HepG2 (cell line): ENCODE measurements around the gene SELENOH. TPM values are rescaled to one million over a fixed set of nuclear protein-coding genes. Genes with fewer than 3 reads are reported as not detected.

Experiments used
- CBFB ChIP-seq: sonication (generic); formaldehyde crosslinking; IDR thresholded peaks from 2 replicates; pipeline ENCODE4 v1.4.0; 2020; ENCODE audit warnings: missing genetic modification reagents
- HMG20B ChIP-seq: conservative IDR thresholded peaks from 2 replicates; pipeline ENCODE4 v1.6.1; 2016; ENCODE audit warnings: missing genetic modification reagents, missing compliant biosample characterization
- MYC ChIP-seq: sonication (generic); formaldehyde crosslinking; IDR thresholded peaks from 2 replicates; pipeline ENCODE4 v1.9.0; 2021; ENCODE audit warnings: missing genetic modification reagents, borderline replicate concordance
- NCOR1 ChIP-seq: fragments of 200-600 bp; sonication (generic); IDR thresholded peaks from 2 replicates; pipeline ENCODE4 v1.7.0; 2017; ENCODE audit warnings: antibody characterized with exemption, low read length, borderline replicate concordance
- RAD21 ChIP-seq: fragments of 450-650 bp; formaldehyde crosslinking; IDR thresholded peaks from 2 replicates; pipeline ENCODE4 v1.5.0; 2020; ENCODE audit warnings: mild to moderate bottlenecking
- RFXAP ChIP-seq: sonication (generic); formaldehyde crosslinking; IDR thresholded peaks from 2 replicates; pipeline ENCODE4 v1.4.0; 2020; ENCODE audit warnings: missing genetic modification reagents, borderline replicate concordance
- SSRP1 ChIP-seq: IDR thresholded peaks from 2 replicates; pipeline ENCODE4 v1.6.1; 2016; ENCODE audit warnings: control low read depth
- TOE1 ChIP-seq: sonication (generic); formaldehyde crosslinking; IDR thresholded peaks from 2 replicates; pipeline ENCODE4 v1.4.0; 2020; ENCODE audit warnings: mild to moderate bottlenecking, missing genetic modification reagents
- ZBTB20 ChIP-seq: sonication (generic); formaldehyde crosslinking; IDR thresholded peaks from 2 replicates; pipeline ENCODE4 v1.8.1; 2023; ENCODE audit warnings: missing genetic modification reagents, low read depth, mild to moderate bottlenecking, borderline replicate concordance
- ZFX ChIP-seq: sonication (generic); formaldehyde crosslinking; IDR thresholded peaks from 2 replicates; pipeline ENCODE4 v1.4.0; 2020; ENCODE audit warnings: mild to moderate bottlenecking, low read depth, missing genetic modification reagents, moderate library complexity
- ZNF33B ChIP-seq: sonication (generic); formaldehyde crosslinking; IDR thresholded peaks from 2 replicates; pipeline ENCODE4 v1.5.1; 2020; ENCODE audit warnings: mild to moderate bottlenecking, missing genetic modification reagents
- ZNF44 ChIP-seq: sonication (generic); formaldehyde crosslinking; IDR thresholded peaks from 2 replicates; pipeline ENCODE4 v1.5.1; 2020; ENCODE audit warnings: mild to moderate bottlenecking, missing genetic modification reagents
- ZNF451 ChIP-seq: sonication (generic); formaldehyde crosslinking; IDR thresholded peaks from 2 replicates; pipeline ENCODE4 v1.5.0; 2020; ENCODE audit warnings: mild to moderate bottlenecking, missing genetic modification reagents
- ZSCAN25 ChIP-seq: sonication (generic); formaldehyde crosslinking; IDR thresholded peaks from 2 replicates; pipeline ENCODE4 v1.8.0; 2022; ENCODE audit warnings: mild to moderate bottlenecking, missing genetic modification reagents
- polyA plus RNA-seq, 8 experiments: library from polyadenylated mRNA; depleted of rRNA in 3 of 8; stranded (reverse) in 7 of 8; unstranded in 1 of 8; fragments of >200 nt; fragmentation: Illumina TruSeq in 4 of 8; extraction: Trizol in 4 of 8; gene quantifications; 2 replicates each; pipeline versions ENCODE4 v1.2.1 to v1.2.3, GENCODE V29; 2011 to 2016; ENCODE audit warnings: low read depth in 4 of 8, missing spikeins in 1 of 8, mixed read lengths in 1 of 8; ENCODE audit not compliant: insufficient read depth in 1 of 8
- total RNA-seq, 5 experiments: library from RNA; depleted of rRNA; stranded (reverse); fragments of >200 nt; fragmentation: Illumina TruSeq; extraction: Trizol; gene quantifications; 2 replicates each; pipeline ENCODE4 v1.2.3, GENCODE V29; 2016; ENCODE audit warnings: low read depth in 1 of 5
- TF ChIP-seq, protein P1 (sequence below): fragments of 450-650 bp; IDR thresholded peaks from 2 replicates; pipeline ENCODE4 v1.6.1; 2016
- TF ChIP-seq, protein P2 (sequence below): IDR thresholded peaks from 2 replicates; pipeline ENCODE4 v1.6.1; 2016
- TF ChIP-seq, protein P3 (sequence below): IDR thresholded peaks from 2 replicates; pipeline ENCODE4 v1.6.1; 2016; ENCODE audit warnings: mild to moderate bottlenecking, missing biosample characterization, missing genetic modification reagents
- TF ChIP-seq, protein P4 (sequence below): sonication (generic); formaldehyde crosslinking; IDR thresholded peaks from 2 replicates; pipeline ENCODE4 v1.5.1; 2020; ENCODE audit warnings: mild to moderate bottlenecking, missing genetic modification reagents, moderate library complexity
- TF ChIP-seq, protein P5 (sequence below): sonication (generic); formaldehyde crosslinking; IDR thresholded peaks from 2 replicates; pipeline ENCODE4 v1.8.0; 2022; ENCODE audit warnings: missing genetic modification reagents, mild to moderate bottlenecking, borderline replicate concordance
- TF ChIP-seq, protein P6 (sequence below): sonication (generic); formaldehyde crosslinking; IDR thresholded peaks from 2 replicates; pipeline ENCODE4 v1.5.1; 2020; ENCODE audit warnings: missing genetic modification reagents, mild to moderate bottlenecking, borderline replicate concordance

The SELENOH gene
- total and polyA plus RNA-seq, 2 of the 13 experiments (the other 11 are each of a cell fraction or from before 2014, with no cell fraction given) = 27.2 to 77.4 TPM

DNA sequence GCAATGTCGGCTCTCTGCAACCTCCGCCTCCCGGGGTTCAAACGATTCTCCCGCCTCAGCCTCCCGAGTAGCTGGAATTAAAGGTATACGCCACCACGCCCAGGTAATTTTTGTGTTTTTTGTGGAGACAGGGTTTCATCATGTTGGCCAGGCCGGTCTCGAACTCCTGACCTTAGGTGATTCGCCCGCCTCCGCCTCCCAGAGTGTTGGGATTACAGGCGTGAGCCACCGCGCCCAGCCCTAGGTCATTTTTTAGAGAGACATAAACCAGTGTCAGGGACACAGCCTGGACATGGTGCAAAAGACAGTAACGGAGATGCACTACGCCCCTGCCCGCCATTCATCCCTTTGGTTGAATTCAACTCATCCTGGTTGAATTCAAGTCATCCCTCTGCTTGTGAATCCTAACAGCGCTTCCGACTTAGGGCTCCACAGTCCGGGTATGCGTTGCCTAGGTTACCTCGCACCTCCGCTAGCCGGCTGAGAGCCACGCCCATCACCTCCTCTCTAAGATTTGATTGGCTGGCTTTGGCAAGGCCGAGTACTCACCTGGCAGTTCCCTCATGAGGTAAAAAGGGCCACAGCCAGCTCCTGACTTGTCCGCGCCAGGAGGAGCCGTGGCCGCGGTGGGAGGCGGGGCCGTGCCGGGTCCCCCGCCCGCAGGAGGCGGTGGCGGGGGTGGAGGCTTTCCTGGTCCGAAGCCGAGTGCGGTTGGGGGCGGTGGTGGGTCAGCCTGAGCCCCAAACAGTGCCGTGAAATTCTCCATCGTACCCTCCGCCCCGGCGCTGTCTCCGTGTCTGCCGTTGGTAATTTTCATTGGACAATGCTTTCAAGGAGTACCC is 29.7 kb upstream of the SELENOH start, which contains the start of gene MED19 (continued):
- TF ChIP-seq, protein P1, sequence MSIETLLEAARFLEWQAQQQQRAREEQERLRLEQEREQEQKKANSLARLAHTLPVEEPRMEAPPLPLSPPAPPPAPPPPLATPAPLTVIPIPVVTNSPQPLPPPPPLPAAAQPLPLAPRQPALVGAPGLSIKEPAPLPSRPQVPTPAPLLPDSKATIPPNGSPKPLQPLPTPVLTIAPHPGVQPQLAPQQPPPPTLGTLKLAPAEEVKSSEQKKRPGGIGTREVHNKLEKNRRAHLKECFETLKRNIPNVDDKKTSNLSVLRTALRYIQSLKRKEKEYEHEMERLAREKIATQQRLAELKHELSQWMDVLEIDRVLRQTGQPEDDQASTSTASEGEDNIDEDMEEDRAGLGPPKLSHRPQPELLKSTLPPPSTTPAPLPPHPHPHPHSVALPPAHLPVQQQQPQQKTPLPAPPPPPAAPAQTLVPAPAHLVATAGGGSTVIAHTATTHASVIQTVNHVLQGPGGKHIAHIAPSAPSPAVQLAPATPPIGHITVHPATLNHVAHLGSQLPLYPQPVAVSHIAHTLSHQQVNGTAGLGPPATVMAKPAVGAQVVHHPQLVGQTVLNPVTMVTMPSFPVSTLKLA = no peak
- TF ChIP-seq ZNF44 (CRISPR knock-in tag) = peak; percentile 20; the same call in 1 of the 2 replicates
- TF ChIP-seq, protein P2, sequence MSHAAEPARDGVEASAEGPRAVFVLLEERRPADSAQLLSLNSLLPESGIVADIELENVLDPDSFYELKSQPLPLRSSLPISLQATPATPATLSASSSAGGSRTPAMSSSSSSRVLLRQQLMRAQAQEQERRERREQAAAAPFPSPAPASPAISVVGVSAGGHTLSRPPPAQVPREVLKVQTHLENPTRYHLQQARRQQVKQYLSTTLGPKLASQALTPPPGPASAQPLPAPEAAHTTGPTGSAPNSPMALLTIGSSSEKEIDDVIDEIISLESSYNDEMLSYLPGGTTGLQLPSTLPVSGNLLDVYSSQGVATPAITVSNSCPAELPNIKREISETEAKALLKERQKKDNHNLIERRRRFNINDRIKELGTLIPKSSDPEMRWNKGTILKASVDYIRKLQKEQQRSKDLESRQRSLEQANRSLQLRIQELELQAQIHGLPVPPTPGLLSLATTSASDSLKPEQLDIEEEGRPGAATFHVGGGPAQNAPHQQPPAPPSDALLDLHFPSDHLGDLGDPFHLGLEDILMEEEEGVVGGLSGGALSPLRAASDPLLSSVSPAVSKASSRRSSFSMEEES (CRISPR knock-in tag) = peak; percentile 13; the same call in 1 of the 2 replicates
- TF ChIP-seq ZBTB20 = no peak
- TF ChIP-seq, protein P3, sequence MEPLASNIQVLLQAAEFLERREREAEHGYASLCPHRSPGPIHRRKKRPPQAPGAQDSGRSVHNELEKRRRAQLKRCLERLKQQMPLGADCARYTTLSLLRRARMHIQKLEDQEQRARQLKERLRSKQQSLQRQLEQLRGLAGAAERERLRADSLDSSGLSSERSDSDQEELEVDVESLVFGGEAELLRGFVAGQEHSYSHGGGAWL (CRISPR knock-in tag) = peak; percentile 31; the same call in 1 of the 2 replicates
- TF ChIP-seq, protein P4, sequence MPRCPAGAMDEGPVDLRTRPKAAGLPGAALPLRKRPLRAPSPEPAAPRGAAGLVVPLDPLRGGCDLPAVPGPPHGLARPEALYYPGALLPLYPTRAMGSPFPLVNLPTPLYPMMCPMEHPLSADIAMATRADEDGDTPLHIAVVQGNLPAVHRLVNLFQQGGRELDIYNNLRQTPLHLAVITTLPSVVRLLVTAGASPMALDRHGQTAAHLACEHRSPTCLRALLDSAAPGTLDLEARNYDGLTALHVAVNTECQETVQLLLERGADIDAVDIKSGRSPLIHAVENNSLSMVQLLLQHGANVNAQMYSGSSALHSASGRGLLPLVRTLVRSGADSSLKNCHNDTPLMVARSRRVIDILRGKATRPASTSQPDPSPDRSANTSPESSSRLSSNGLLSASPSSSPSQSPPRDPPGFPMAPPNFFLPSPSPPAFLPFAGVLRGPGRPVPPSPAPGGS (CRISPR knock-in tag) = peak; percentile 59; the same call in 1 of the 2 replicates
- peak; percentile 32; the same call in 1 of the 2 replicates for TF ChIP-seq RAD21 (CRISPR knock-in tag)
- no peak for TF ChIP-seq TOE1 (CRISPR knock-in tag)
- 0 out of 2 replicates have a peak, but pooled peaks have one; percentile 32 for TF ChIP-seq NCOR1
- TF ChIP-seq, protein P5, sequence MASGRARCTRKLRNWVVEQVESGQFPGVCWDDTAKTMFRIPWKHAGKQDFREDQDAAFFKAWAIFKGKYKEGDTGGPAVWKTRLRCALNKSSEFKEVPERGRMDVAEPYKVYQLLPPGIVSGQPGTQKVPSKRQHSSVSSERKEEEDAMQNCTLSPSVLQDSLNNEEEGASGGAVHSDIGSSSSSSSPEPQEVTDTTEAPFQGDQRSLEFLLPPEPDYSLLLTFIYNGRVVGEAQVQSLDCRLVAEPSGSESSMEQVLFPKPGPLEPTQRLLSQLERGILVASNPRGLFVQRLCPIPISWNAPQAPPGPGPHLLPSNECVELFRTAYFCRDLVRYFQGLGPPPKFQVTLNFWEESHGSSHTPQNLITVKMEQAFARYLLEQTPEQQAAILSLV (CRISPR knock-in tag) = no peak; the same call in 1 of the 2 replicates
- TF ChIP-seq, protein P6, sequence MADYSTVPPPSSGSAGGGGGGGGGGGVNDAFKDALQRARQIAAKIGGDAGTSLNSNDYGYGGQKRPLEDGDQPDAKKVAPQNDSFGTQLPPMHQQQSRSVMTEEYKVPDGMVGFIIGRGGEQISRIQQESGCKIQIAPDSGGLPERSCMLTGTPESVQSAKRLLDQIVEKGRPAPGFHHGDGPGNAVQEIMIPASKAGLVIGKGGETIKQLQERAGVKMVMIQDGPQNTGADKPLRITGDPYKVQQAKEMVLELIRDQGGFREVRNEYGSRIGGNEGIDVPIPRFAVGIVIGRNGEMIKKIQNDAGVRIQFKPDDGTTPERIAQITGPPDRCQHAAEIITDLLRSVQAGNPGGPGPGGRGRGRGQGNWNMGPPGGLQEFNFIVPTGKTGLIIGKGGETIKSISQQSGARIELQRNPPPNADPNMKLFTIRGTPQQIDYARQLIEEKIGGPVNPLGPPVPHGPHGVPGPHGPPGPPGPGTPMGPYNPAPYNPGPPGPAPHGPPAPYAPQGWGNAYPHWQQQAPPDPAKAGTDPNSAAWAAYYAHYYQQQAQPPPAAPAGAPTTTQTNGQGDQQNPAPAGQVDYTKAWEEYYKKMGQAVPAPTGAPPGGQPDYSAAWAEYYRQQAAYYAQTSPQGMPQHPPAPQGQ (CRISPR knock-in tag) = no peak
- TF ChIP-seq ZFX (CRISPR knock-in tag) = peak; percentile 55; the same call in 1 of the 2 replicates
- peak; percentile 36; the same call in 1 of the 2 replicates for TF ChIP-seq ZNF451
- TF ChIP-seq CBFB (CRISPR knock-in tag) = no peak; the same call in none of the 2 replicates
- TF ChIP-seq MYC (CRISPR knock-in tag) = peak; percentile 55; the same call in 1 of the 2 replicates
- TF ChIP-seq HMG20B (CRISPR knock-in tag) = no peak
- peak; percentile 51; the same call in 1 of the 2 replicates for TF ChIP-seq ZNF33B (CRISPR knock-in tag)
- no peak for TF ChIP-seq RFXAP (CRISPR knock-in tag)
- 0 out of 2 replicates have a peak, but pooled peaks have one; percentile 50 for TF ChIP-seq SSRP1 (CRISPR knock-in tag)
- TF ChIP-seq ZSCAN25 (CRISPR knock-in tag) = no peak; the same call in 1 of the 2 replicates
